D341Med (cell line): ENCODE data around the gene FHL3.

Experiments used
- DNase-seq: peaks from one replicate; pipeline ENCODE4 v3.0.0; 2012; ENCODE audit warnings: low spot score

FHL3 gene

GRCh38 chr1:38005195-38006007 lies at the start of gene FHL3:
Gene FHL3, minus strand, starts transcription at chr1:38005514. Its CDS starts 6,102 bp downstream, at chr1:37999412.
- DNase-seq = peak; percentile 83

GRCh38 chr1:38053416-38054091 lies 48.2 kb upstream of the FHL3 start:
- DNase-seq = no peak

- no peak for DNase-seq
Observed at GRCh38 chr1:38052750-38053415, 47.6 kb upstream of the FHL3 start.

GRCh38 chr1:38051079-38051543 lies 45.8 kb upstream of the FHL3 start:
- DNase-seq = no peak

GRCh38 chr1:38050397-38051078 lies 45.2 kb upstream of the FHL3 start:
- DNase-seq = no peak

GRCh38 chr1:38047603-38048141 lies 42.4 kb upstream of the FHL3 start:
- no peak for DNase-seq

- peak; percentile 96 for DNase-seq
Observed at GRCh38 chr1:38046884-38047602, 41.7 kb upstream of the FHL3 start.

- no peak for DNase-seq
Observed at GRCh38 chr1:38046333-38046883, 41.1 kb upstream of the FHL3 start, which contains the start of gene POU3F1. Gene POU3F1, minus strand, starts transcription at chr1:38046793. Its CDS starts 50 bp downstream, at chr1:38046743.

GRCh38 chr1:38045401-38046332 lies 40.4 kb upstream of the FHL3 start:
- no peak for DNase-seq

- no peak for DNase-seq
Observed at GRCh38 chr1:38044221-38045215, 39.2 kb upstream of the FHL3 start.

GRCh38 chr1:38043036-38043747 lies 37.9 kb upstream of the FHL3 start:
- no peak for DNase-seq

- no peak for DNase-seq
Observed at GRCh38 chr1:38041936-38042834, 36.9 kb upstream of the FHL3 start.

- DNase-seq = no peak
Observed at GRCh38 chr1:38039331-38040088, 34.2 kb upstream of the FHL3 start.

GRCh38 chr1:38038861-38039260 lies 33.5 kb upstream of the FHL3 start:
- no peak for DNase-seq

GRCh38 chr1:38037221-38037939 lies 32.1 kb upstream of the FHL3 start:
- no peak for DNase-seq
